Endothelial cell (in vitro differentiated cells): ENCODE results near the gene KCNQ1OT1. TPM values are rescaled to one million over a fixed set of nuclear protein-coding genes. Genes with fewer than 3 reads are reported as not detected.

Experiments used
- DNase-seq: peaks from one replicate; pipeline ENCODE4 v3.0.0; 2021; ENCODE audit warnings: low spot score
- H3K27ac Mint-ChIP-seq: one replicate; pipeline ENCODE4 v1.8.0; 2021; ENCODE audit warnings: mixed read lengths, inconsistent platforms; ENCODE audit not compliant: unreplicated experiment
- H3K27me3 Mint-ChIP-seq: one replicate; pipeline ENCODE4 v1.8.0; 2021; ENCODE audit warnings: mild to moderate bottlenecking, moderate library complexity, mixed read lengths, inconsistent platforms; ENCODE audit not compliant: unreplicated experiment
- H3K36me3 Mint-ChIP-seq: one replicate; pipeline ENCODE4 v1.8.0; 2021; ENCODE audit warnings: mild to moderate bottlenecking, low read depth, mixed read lengths, inconsistent platforms; ENCODE audit not compliant: unreplicated experiment
- H3K4me1 Mint-ChIP-seq: one replicate; pipeline ENCODE4 v1.8.0; 2021; ENCODE audit warnings: mild to moderate bottlenecking, mixed read lengths, inconsistent platforms; ENCODE audit not compliant: unreplicated experiment
- H3K4me3 Mint-ChIP-seq: one replicate; pipeline ENCODE4 v1.8.0; 2021; ENCODE audit warnings: mild to moderate bottlenecking, mixed read lengths, inconsistent platforms; ENCODE audit not compliant: unreplicated experiment
- H3K9me3 Mint-ChIP-seq: one replicate; pipeline ENCODE4 v1.8.0; 2021; ENCODE audit warnings: mixed read lengths, inconsistent platforms; ENCODE audit not compliant: unreplicated experiment
- total RNA-seq: library from RNA; stranded (reverse); fragmentation: NEBNext Ultra II Directional; extraction: Animal tissue kit (Norgen Biotek cat#: 25700); gene quantifications from one replicate; pipeline ENCODE4 v1.2.1, GENCODE V29; 2021; ENCODE audit not compliant: unreplicated experiment
- TF ChIP-seq, protein P1 (sequence below): fragments of 200-600 bp; sonication (generic); IDR thresholded peaks from one replicate; pipeline ENCODE4 v1.5.0; 2021; ENCODE audit warnings: antibody characterized with exemption; ENCODE audit not compliant: unreplicated experiment

The KCNQ1OT1 gene
- total RNA-seq, 1 donor from 2014 or later = 1.2 TPM

DNA sequence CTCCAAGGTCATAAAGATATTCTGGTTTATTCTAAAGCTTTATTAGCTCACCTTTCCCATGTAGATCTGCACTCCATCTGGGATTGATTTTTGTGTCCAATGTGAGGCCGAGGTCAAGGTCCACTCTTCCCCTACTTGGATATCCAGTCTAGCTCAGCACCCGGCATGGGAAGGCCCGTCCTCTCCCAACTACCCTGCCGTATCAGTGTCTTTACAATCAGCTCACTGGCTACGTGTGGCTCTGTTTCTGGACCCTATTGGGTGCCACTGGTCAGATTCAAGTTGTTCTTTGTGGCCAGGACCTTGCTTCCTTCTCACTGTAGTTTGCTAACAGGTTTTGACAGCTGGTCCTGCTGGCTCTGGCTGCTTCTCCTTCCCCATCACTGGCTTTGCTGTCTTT, 30.9 kb downstream of the KCNQ1OT1 start:
- Mint-ChIP-seq H3K27ac (no peak overlapping the region), H3K4me1 (no peaks in the 10 kb centered on the region), H3K9me3 (no peaks in the 10 kb centered on the region), H3K4me3 (no peak overlapping the region), H3K27me3 (peaks cover 4% of the 10 kb centered on the region), H3K36me3 (peaks cover 21% of the 10 kb centered on the region)
- TF ChIP-seq, protein P1, sequence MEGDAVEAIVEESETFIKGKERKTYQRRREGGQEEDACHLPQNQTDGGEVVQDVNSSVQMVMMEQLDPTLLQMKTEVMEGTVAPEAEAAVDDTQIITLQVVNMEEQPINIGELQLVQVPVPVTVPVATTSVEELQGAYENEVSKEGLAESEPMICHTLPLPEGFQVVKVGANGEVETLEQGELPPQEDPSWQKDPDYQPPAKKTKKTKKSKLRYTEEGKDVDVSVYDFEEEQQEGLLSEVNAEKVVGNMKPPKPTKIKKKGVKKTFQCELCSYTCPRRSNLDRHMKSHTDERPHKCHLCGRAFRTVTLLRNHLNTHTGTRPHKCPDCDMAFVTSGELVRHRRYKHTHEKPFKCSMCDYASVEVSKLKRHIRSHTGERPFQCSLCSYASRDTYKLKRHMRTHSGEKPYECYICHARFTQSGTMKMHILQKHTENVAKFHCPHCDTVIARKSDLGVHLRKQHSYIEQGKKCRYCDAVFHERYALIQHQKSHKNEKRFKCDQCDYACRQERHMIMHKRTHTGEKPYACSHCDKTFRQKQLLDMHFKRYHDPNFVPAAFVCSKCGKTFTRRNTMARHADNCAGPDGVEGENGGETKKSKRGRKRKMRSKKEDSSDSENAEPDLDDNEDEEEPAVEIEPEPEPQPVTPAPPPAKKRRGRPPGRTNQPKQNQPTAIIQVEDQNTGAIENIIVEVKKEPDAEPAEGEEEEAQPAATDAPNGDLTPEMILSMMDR = no peak
- no peak for DNase-seq

DNA sequence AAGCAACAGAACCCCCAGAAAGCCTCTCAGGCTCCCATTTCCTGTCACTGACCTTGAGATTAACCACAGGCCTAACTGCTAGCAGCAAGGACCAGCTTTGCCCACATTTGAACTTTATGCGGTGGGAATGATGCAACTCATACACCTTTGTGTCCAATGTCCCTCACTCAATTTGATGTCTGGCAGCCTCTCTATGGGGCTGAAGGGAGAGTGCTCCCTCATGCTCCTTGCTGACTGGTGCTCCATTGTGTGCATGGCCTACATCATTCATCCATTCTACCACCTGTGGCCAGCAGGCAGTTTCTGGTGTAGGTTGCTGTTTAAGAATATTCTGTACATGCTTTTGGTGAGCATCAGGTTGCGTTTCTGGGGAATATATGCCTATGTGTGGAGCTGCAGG, 31.9 kb downstream of the KCNQ1OT1 start:
- H3K4me3 Mint-ChIP-seq = no peak overlapping the region
- peaks cover 21% of the 10 kb centered on the region for H3K36me3 Mint-ChIP-seq
- peaks cover 6% of the 10 kb centered on the region for H3K27me3 Mint-ChIP-seq
- no peaks in the 10 kb centered on the region for H3K4me1 Mint-ChIP-seq
- H3K9me3 Mint-ChIP-seq = no peaks in the 10 kb centered on the region
- H3K27ac Mint-ChIP-seq = no peak overlapping the region
- TF ChIP-seq, protein P1 = no peak
- no peak for DNase-seq

DNA sequence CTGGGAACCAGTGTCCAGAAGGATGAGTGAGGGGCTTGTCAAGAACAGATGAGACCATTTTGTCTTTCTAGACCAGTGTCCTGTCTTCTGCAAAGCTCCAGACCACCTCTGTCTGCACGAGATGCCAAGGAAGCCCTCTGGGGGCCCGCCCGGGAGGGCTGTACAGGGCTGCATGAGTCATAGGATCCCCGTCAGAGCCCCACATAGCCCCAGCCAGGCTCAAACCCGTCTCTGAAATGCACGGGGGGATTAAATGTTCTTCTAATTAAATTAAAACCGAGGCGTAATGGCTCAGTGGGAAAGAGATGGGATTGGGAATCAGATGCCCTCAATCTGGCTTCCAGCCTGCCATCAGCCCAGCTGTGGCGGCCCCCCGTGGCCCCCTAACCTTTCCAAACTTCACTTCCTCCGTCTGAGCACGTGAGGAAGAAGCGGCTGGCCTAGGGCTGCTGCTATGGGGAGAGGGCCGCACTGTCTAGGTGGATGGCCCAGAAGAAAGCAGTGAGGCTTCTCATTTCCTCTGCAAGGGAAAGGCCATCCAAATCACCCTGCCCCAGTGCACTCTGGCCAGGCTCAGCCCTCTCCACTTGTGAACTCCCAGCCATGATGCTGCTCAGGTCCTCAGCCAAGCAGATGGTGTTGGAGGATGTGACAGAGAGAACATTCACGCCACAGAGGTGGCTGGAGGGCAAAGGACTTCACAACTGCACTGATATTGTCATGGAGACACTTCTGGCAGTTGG, 32.8 kb downstream of the KCNQ1OT1 start:
- H3K9me3 Mint-ChIP-seq = no peaks in the 10 kb centered on the region
- no peak overlapping the region for H3K4me3 Mint-ChIP-seq
- DNase-seq = no peak
- H3K27me3 Mint-ChIP-seq = peaks cover 6% of the 10 kb centered on the region
- H3K27ac Mint-ChIP-seq = no peak overlapping the region
- no peaks in the 10 kb centered on the region for H3K4me1 Mint-ChIP-seq
- H3K36me3 Mint-ChIP-seq = peaks cover 26% of the 10 kb centered on the region
- TF ChIP-seq, protein P1 = no peak

DNA sequence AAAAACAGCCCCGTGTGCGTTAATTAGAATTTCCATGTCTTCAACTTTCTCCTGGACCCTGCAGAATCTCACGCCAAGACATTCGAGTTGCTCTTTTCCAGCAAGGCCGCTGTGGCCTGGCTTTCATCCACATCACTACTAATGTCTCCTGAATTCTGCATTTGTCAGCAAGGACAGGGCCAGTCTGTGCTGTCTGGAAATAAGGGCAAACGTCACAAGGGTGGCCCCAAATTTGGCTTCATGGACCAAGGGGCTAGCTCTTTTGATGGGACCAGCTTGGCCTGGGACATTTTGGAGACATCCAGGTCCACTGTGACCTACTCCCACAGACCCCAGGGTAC, 33.4 kb downstream of the KCNQ1OT1 start:
- DNase-seq = no peak
- Mint-ChIP-seq H3K27ac (no peak overlapping the region), H3K4me1 (no peaks in the 10 kb centered on the region), H3K4me3 (no peak overlapping the region), H3K36me3 (peaks cover 27% of the 10 kb centered on the region), H3K27me3 (peaks cover 6% of the 10 kb centered on the region), H3K9me3 (no peaks in the 10 kb centered on the region)
- TF ChIP-seq, protein P1 = no peak

DNA sequence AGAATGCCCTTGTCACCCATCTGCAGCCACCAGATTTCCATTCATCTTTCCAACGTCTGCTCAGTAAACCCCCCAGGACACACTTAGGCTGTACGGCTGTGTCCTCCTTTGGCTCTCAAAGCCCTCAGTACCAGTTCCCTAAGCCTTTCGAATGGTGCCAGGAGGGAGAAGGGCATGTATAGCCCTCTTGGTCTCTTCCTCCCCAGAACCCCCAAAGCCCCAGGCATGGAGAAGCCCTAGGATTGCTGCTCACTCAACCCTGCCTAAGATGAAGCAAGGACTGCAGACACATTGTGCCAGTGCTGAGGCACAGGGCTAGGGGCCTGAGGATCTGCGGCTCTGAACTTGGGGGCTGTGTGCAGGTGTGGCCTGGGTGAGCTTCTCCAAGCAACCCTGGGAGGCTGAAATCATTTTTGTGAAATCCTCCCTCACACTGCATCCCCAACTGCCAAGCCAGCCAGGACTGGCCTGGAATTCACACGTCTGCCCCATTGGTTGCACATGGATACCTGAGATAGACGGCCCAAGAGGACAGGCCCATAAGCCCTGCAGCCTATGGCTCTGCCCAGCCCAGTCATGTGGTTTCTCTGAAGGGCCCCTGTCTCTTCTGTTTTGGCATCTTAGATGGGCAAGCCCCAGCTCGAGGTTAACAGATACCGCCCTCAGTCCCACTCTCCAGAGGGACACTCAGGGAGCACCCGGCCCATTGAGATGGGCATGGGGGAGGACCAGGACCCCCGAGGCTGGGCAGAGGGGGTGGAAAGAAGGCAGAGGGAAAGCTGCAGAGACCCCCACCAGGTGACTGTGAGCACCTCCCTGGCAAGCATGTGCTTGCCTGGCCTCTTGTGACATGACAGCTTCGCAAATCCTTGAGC, 34.0 kb downstream of the KCNQ1OT1 start:
- no peak for DNase-seq
- no peak overlapping the region for H3K27ac Mint-ChIP-seq
- H3K4me1 Mint-ChIP-seq = no peaks in the 10 kb centered on the region
- H3K36me3 Mint-ChIP-seq = peaks cover 33% of the 10 kb centered on the region
- no peak overlapping the region for H3K4me3 Mint-ChIP-seq
- peaks cover 6% of the 10 kb centered on the region for H3K27me3 Mint-ChIP-seq
- no peaks in the 10 kb centered on the region for H3K9me3 Mint-ChIP-seq
- TF ChIP-seq, protein P1 = no peak
